ENCODE measurements around the gene EIF4G3.
"Not testable (repeated sequence)": the region's sequence is repeated elsewhere in the genome, so short reads cannot be mapped to it uniquely, and the experiment has no call there.

Gene EIF4G3

DNA sequence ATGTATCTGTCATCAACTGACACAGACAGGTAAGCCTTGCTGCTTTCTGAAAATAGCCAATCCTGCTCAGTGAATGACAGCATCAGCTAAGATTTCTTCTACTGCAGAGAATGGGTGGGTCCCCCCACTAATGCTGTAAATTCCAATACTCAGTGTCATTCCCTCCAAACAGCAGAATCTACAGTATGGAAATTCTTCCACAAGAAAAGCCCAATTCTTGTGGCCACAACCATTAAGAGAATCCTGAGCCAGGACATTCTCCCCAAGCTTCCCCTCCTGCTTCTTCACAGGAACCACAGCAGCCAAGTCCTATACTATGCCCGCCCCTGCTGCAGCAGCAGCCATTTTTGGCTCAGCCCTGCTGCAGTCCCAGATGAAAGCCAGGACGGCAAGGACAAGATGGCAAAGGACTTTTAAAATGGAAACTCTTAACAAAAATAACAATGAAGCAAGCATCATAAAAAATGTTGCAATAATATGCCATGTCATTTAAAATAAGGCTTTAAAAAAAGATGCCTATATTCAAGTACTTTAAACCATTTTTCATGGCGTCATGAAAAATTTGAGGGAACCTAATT lies 26.8 kb downstream of the EIF4G3 start:
- DNase-seq, result peak; percentile 65

DNA sequence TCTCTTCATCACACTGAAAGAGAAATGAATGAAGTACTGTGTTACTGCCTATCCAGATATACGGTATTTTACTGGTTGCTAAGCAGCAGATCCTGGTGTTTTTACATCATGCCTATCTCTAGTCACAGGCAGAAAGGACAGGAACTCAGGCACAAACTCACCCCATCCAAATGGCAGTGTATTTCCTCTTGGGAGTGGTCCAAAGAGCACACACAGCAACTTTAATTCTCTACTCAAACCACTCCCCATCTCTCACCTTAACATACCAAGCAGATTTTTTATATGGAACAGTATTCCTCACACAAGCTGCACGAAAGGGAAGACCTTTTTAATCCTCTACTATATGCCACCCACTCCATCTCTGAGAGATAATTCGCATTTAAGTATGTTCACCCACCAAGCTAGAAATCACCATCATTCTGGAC lies 27.3 kb downstream of the EIF4G3 start:
- no peak for DNase-seq

DNA sequence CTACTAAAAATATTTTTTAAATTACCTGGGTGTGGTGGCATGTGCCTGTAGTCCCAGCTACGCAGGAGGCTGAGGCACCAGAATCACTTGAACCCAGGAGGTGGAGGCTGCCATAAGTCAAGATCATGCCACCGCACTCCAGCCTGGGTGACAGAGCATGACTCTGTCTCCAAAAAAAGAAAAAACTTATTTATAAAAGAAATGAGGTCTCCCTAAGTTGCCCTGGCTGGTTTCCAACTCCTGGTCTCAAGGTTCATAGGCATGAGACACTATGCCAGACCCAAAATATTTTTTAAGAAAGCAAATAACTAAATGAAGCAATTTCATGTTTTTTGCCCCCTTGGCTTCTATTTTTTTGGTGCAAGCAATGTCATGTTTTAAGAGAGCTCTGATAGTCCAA lies 32.9 kb downstream of the EIF4G3 start:
- DNase-seq, result no peak

- no peak for DNase-seq
These were observed 33.6 kb downstream of the EIF4G3 start for GRCh38 chr1:21143138-21143537.

DNA sequence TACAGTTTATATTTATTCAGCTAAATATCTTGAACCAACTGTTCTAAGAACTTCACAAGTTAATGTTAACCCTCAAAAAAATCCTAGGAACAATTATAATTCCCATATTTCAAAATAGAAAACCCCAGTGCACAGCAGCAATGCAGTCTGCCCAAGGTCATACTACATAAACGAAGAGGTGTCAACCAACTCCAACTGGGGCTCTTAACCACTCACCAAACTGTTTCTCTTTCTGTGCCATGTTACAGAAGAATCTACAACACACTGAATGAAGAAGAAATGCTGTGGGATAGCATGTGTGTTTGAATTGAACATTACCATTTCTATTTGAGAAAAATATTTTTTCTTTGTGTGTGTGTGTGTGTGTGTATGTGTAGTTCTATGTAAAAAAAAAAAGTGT lies 35.7 kb downstream of the EIF4G3 start:
- DNase-seq, result no peak

- no peak for DNase-seq
These were observed 37.1 kb downstream of the EIF4G3 start for GRCh38 chr1:21139601-21140000.

- not testable (repeated sequence) for DNase-seq
These were observed 40.4 kb downstream of the EIF4G3 start for GRCh38 chr1:21136344-21136743.

GRCh38 chr1:21131200-21131599 lies 45.5 kb downstream of the EIF4G3 start:
- no peak for DNase-seq

DNA sequence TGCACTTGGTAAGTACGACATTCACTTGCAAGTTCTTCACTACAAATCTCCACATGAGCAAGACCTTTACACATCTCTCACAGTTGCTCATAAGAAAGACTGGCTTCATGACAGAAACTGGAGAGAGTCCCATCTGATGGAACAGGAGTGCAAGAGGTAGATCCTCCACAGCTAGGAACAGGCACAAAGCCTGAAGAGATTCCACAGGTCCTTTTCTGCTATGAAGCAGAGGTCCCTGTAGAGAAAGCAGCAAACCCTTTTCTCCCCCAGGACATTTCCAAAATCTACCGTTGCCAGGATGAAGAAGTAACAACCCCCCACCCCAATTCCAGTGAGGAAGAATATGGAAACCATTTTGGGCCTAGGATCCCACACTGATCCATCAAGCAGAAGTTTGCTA lies 47.3 kb downstream of the EIF4G3 start:
- no peak for DNase-seq

GRCh38 chr1:21126324-21126723 lies 50.4 kb downstream of the EIF4G3 start:
- DNase-seq, result no peak

- DNase-seq, result no peak
These were observed 51.9 kb downstream of the EIF4G3 start for GRCh38 chr1:21124846-21125245.

- no peak for DNase-seq
These were observed 53.3 kb downstream of the EIF4G3 start for GRCh38 chr1:21123287-21123948.

DNA sequence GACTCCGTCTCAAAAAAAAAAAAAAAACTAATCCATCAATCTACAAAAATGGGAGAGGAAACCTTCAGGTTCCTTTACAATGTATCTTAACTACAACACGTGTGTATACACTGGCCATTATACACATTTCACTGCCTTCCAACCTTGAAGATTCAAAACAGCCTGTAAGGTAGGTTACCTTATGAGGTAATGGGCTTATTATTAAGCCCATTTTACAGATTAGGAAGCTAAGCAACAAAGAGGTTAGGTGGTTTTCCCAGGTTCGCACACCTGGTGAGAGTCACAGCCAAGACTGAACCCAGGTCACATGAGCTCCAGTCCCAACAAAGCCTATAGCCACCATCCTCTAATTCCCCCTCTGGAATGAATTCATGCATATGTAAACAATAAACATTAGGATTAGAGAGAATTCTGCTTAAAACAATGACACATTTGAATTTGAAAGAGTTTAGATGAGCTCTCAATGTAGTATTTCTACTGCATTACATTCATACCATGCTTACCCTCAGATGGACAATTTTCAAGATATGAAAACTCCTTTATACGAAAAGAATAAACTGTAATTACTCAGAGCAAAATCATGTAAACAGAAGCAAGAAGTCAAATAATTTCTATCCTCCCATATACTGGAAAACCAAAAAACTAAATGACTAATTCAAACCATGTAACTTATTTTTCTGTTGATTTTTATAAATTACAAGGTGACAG lies 54.8 kb downstream of the EIF4G3 start:
- DNase-seq, result no peak

DNA sequence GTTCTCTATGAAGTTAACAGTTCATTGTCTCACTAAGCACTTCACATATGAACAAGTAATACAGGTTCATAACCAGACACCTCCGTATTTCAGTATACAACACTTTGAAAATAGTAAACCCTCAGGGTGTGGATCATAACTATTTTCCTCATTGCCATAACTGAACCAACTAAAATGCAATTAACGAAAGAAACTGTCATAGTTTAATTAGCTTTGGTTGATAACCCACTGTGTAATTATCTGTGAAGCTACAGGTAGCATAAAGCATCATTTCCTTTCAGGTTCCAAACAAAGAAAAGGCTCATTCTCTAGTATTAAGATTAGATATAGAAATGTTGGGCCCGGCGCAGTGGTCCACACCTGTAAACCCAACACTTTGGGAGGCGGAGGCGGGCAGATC lies 58.5 kb downstream of the EIF4G3 start:
- DNase-seq, result no peak

DNA sequence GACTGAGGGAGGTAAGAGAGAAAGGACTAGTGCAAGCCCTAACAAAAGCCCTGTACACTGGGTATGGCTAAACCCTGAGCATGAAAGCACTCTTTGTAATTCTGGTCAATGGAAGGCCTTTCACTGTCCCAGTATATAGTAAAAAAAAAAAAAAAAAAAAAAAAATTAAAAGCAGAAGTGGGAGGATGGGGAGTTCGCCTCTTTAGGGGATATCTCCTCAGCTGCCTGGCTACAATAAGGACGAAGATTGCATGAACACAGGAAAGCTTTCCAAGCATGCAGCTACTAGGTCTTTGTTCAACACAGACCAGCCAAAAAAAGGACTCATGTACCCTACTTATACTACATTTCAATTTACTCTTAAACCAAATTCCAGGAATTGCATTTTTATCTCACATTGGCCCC lies 59.1 kb downstream of the EIF4G3 start:
- DNase-seq, result no peak

DNA sequence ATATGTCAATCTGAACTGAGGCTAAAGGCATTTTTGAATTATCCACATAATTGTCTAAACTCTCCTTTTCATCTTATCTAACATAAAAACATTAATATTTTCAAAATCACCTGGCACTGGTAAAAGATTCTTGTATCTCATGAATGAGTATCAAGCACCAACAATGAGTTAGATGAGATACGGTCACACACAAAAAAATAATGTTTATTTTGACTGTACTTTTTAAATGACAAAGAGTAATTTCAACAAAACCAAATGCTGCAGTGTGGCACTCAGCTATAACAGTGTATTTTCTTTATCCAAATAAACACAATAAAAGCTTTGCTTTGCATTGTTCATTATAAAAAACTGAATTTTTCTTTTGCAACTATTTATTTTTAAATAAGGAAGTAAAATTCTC lies 59.5 kb downstream of the EIF4G3 start:
- no peak for DNase-seq

DNA sequence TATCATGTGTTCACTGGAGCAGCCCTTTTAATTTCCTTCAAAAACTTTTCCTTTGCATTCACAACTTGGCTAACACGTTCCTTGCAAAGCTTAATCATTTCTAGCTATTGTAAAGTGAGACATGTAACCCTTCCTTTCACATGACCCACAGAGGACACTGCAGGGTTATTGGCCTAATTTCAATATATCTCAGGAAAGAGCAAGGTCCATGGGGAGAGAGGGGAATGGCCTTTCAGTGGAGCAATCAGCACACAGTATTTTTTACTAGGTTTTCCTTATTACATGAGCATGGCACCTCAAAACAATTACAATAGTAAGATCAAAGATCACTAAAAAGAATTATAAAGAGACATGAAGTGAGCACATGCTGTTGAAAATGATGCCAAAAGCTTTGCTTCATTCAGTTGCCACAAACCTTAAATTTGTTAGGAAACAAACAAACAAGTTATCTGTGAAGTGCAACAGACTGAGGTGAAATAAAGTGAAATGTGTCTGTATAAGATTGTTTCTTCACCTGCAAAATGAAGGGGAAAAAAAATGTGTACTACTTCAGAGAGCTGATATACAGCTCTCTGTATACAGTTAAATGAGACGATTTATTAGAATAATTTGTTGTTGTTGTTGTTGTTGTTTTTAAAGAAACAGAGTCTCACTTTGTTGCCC lies 61.5 kb downstream of the EIF4G3 start:
- no peak for DNase-seq

DNA sequence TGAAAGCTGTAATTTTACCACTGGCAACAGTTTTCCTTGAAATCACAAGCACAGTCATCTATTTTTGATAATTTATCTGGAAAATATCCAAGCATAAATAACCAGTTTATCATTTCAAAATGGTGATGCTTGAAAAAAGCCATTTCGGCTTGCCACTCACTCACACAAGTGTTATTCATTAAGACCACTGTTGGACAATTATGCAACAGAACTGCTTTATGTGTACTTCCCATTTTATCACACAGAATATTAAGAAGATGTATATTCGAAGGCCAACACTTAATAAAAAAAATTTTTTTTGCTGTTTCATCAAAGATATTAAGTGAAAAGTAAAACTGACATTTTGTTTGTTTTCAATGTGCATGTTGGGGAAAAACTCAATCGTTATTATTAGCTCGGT lies 62.3 kb downstream of the EIF4G3 start:
- DNase-seq, result no peak

- DNase-seq, result no peak
These were observed 66.5 kb downstream of the EIF4G3 start for GRCh38 chr1:21110163-21110562.

GRCh38 chr1:21106709-21107108 lies 70.0 kb downstream of the EIF4G3 start:
- DNase-seq, result no peak

- DNase-seq, result no peak
These were observed 70.5 kb downstream of the EIF4G3 start for GRCh38 chr1:21106238-21106637.

GRCh38 chr1:21105807-21106206 lies 70.9 kb downstream of the EIF4G3 start:
- DNase-seq, result no peak

GRCh38 chr1:21104683-21105082 lies 72.0 kb downstream of the EIF4G3 start:
- DNase-seq, result no peak

GRCh38 chr1:21100481-21100921 lies 76.2 kb downstream of the EIF4G3 start:
- DNase-seq, result no peak
